Heart left ventricle (tissue), 13 donors: ENCODE results near the gene RUNX1.

Experiments used
- POLR2A ChIP-seq, 2 donors: fragments of 450-650 bp; IDR thresholded peaks; one replicate each; pipeline ENCODE4 v1.6.1; 2017; ENCODE audit warnings: antibody characterized with exemption in 2 of 2, mild to moderate bottlenecking in 2 of 2, moderate library complexity in 2 of 2
- TF ChIP-seq, protein P1 (sequence below), 12 donors: fragments of 200-600 bp; sonication (generic) in 4 of 12; IDR thresholded peaks; one replicate each; pipeline versions ENCODE4 v1.5.0 to v1.8.0; 2018 to 2022; ENCODE audit warnings: antibody characterized with exemption in 12 of 12, mild to moderate bottlenecking in 5 of 12
- donor health status: ischemic (EF 13 %, LVEDD 7.1; RV severe dilation, severe dysfunction).
- donor health status: DM: no; HTN: yes; CAD: no.
- donor health status: DM: no; HTN: no; CAD: no.
- donor health status: ischemic (EF 25% LVEDD 6.9; RV normal size, moderate dysfunction).
- donor health status: ischemic (EF 25% LVEDD 5.7; RV mildly dilated, moderate dysfunction).
- donor health status: ischemic (EF 35%, LVEDD 5.7; RV mildly dilated, moderate dysfunction).
- donor health status: nonischemic (EF 11% LVEDD 7.7; RV severe dilation, severe dysfunction).
- donor health status: DM: yes; HTN: yes; CAD: no.
- donor health status: PGD.
- donor health status: ischemic (EF 29% LVEDD 5.4; RV normal size, mild dysfunction).
- donor health status: nonischemic (EF 23%, LVEDD 6.1; RV moderate dilation, normal function).

DNA sequence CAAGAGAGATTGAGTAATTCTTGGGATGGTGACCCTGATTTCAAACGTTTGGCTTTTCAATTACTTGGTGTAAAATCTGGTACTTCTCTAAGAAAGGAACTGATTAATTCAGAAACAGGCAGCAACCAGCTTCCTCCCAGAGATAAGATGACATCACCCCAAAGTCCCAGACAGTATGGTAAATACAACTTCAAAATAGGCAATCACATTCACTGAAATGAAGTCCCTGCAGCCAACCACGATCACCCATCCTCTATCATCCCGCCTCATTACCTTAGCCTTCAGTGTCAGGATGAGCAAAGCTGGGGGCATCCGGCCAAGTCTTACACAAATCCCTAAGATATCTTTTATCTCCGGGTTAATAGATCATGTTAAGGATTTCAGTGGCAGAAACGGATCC lies 26.4 kb upstream of the RUNX1 start:
- TF ChIP-seq, protein P1, sequence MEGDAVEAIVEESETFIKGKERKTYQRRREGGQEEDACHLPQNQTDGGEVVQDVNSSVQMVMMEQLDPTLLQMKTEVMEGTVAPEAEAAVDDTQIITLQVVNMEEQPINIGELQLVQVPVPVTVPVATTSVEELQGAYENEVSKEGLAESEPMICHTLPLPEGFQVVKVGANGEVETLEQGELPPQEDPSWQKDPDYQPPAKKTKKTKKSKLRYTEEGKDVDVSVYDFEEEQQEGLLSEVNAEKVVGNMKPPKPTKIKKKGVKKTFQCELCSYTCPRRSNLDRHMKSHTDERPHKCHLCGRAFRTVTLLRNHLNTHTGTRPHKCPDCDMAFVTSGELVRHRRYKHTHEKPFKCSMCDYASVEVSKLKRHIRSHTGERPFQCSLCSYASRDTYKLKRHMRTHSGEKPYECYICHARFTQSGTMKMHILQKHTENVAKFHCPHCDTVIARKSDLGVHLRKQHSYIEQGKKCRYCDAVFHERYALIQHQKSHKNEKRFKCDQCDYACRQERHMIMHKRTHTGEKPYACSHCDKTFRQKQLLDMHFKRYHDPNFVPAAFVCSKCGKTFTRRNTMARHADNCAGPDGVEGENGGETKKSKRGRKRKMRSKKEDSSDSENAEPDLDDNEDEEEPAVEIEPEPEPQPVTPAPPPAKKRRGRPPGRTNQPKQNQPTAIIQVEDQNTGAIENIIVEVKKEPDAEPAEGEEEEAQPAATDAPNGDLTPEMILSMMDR (IDR thresholded peaks at IDR 0.05), result no peak
- TF ChIP-seq POLR2A (IDR thresholded peaks at IDR 0.05), result no peak
